NB4 (cell line): ENCODE results near the gene ATRAID.

ENCODE experiments used
- DNase-seq: peaks from one replicate; pipeline ENCODE4 v3.0.0; 2010; ENCODE audit warnings: low read depth
- H3K4me3 ChIP-seq: one replicate; pipeline ENCODE4 v1.5.1; 2011; ENCODE audit warnings: mild to moderate bottlenecking, low read depth, low read length, moderate library complexity
- MYC ChIP-seq: IDR thresholded peaks from 2 replicates; pipeline ENCODE4 v1.6.1; 2011; ENCODE audit warnings: low read depth, low read length
- POLR2A ChIP-seq: IDR thresholded peaks from 2 replicates; pipeline ENCODE4 v1.6.1; 2011; ENCODE audit warnings: mild to moderate bottlenecking; ENCODE audit not compliant: insufficient read length; ENCODE audit errors: extremely low read depth
- TF ChIP-seq, protein P1 (sequence below): IDR thresholded peaks from 2 replicates; pipeline ENCODE4 v1.6.1; 2011; ENCODE audit warnings: low read depth, low read length
- TF ChIP-seq, protein P2 (sequence below): IDR thresholded peaks from one replicate; pipeline ENCODE4 v1.5.1; 2012; ENCODE audit warnings: low read depth, low read length

Gene ATRAID

DNA sequence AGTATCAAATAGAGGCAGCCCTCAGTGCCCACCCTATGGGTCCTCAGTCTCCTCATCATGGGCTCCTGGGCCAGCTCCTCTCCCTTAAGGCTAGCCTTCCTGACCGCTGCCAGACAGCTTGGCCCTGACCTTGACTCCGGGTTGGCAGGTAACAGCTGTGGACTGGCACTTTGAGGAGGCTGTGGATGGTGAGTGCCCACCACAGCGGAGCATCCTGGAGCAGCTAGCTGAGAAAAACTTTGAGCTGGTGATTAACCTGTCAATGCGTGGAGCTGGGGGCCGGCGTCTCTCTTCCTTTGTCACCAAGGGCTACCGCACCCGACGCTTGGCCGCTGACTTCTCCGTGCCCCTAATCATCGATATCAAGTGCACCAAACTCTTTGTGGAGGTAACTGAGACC, 24.3 kb downstream of the ATRAID start:
- no peak for TF ChIP-seq POLR2A
- no peak for TF ChIP-seq MYC
- TF ChIP-seq, protein P1, sequence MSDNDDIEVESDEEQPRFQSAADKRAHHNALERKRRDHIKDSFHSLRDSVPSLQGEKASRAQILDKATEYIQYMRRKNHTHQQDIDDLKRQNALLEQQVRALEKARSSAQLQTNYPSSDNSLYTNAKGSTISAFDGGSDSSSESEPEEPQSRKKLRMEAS = no peak
- TF ChIP-seq, protein P2, sequence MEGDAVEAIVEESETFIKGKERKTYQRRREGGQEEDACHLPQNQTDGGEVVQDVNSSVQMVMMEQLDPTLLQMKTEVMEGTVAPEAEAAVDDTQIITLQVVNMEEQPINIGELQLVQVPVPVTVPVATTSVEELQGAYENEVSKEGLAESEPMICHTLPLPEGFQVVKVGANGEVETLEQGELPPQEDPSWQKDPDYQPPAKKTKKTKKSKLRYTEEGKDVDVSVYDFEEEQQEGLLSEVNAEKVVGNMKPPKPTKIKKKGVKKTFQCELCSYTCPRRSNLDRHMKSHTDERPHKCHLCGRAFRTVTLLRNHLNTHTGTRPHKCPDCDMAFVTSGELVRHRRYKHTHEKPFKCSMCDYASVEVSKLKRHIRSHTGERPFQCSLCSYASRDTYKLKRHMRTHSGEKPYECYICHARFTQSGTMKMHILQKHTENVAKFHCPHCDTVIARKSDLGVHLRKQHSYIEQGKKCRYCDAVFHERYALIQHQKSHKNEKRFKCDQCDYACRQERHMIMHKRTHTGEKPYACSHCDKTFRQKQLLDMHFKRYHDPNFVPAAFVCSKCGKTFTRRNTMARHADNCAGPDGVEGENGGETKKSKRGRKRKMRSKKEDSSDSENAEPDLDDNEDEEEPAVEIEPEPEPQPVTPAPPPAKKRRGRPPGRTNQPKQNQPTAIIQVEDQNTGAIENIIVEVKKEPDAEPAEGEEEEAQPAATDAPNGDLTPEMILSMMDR = no peak
- no peak overlapping the region for H3K4me3 ChIP-seq
- no peak for DNase-seq

DNA sequence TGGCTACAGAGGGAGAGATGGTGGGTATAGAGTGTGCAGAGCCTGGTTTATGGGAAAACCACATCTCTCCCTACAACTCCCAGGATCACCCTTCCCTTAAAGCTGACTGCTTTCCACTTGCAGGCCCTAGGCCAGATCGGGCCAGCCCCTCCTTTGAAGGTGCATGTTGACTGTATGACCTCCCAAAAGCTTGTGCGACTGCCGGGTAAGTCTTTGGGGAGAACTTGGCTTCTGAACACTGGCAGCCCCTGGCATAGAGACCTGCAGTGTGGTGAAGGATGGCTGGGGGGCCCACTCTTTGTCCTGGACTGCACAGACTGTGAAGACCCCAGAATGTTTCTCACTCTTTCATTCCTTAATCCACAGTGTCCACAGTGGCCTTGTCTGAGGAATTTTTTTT, 24.8 kb downstream of the ATRAID start:
- no peak for DNase-seq

DNA sequence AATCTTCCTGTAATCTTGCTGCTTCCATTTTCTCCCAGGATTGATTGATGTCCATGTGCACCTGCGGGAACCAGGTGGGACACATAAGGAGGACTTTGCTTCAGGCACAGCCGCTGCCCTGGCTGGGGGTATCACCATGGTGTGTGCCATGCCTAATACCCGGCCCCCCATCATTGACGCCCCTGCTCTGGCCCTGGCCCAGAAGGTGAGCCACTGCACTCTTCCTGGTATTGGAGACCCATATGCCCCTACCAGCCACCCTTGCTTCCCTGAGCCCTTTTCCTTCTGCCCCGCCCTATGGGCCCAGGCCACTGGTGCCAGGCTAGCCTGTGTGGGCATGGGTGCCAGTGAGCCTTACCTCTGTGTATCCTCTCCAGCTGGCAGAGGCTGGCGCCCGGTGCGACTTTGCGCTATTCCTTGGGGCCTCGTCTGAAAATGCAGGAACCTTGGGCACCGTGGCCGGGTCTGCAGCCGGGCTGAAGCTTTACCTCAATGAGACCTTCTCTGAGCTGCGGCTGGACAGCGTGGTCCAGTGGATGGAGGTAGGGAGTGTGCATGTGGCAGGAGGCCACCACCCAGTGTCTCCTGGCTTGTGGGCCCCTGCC, 25.6 kb downstream of the ATRAID start:
- DNase-seq = no peak
- TF ChIP-seq MYC (no peak), POLR2A (no peak)
- TF ChIP-seq, protein P2 = no peak
- TF ChIP-seq, protein P1 = no peak
- H3K4me3 ChIP-seq = no peak overlapping the region

More for the DNA sequence above, 24.8 kb downstream of the ATRAID start:
- TF ChIP-seq POLR2A (no peak), MYC (no peak)
- TF ChIP-seq, protein P1 = no peak
- TF ChIP-seq, protein P2 = no peak
- no peak overlapping the region for H3K4me3 ChIP-seq

DNA sequence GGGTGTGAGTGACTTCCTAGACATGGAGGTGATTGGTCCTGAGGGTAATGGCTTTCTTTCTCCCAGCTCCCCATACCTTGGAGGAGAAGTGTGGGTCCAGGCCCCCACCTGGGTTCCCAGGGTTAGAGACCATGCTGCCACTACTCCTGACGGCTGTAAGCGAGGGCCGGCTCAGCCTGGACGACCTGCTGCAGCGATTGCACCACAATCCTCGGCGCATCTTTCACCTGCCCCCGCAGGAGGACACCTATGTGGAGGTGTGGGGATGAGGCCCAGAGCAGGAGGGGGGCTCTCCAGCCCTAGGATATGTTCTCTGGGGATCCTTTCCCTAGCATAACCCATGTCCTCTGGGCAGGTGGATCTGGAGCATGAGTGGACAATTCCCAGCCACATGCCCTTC, 27.1 kb downstream of the ATRAID start:
- no peak for DNase-seq
- H3K4me3 ChIP-seq = no peak overlapping the region
- no peak for TF ChIP-seq MYC
- TF ChIP-seq, protein P1 = no peak
- TF ChIP-seq POLR2A = no peak
- TF ChIP-seq, protein P2 = no peak

DNA sequence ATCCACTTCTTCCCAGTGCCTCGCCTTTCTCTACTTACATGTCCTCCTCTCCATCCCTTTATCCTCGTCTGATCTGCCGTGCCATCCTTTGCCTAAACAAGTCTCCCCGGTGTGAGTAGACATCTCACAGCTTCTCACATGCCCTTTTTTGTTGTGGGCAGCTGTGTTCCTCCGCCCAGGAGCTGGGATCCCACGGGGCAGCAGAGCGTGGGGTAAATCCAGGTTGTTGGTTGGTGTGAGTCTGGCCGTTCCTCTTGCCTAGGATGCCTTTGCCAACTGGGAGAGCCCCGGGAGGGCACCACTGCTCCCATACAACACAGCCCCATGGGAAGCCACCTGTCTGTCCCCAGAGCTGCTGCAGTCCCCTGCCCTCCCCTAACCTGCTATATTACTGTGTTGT, 28.6 kb downstream of the ATRAID start:
- H3K4me3 ChIP-seq = no peak overlapping the region
- TF ChIP-seq, protein P1 = no peak
- TF ChIP-seq, protein P2 = no peak
- no peak for TF ChIP-seq MYC
- TF ChIP-seq POLR2A = no peak
- no peak for DNase-seq
